Caki2 (cell line): ENCODE data around the gene C1QTNF9B. TPM values are rescaled to one million over a fixed set of nuclear protein-coding genes. Genes with fewer than 3 reads are reported as not detected.

ENCODE experiments used
- DNase-seq: peaks from one replicate; pipeline ENCODE4 v3.0.0-alpha.2; 2015; ENCODE audit warnings: low read depth
- in situ Hi-C: cut with HindIII; loops from 2 replicates; pipeline ENCODE4 v1.10.0; 2016; ENCODE audit warnings: low sequenced_read_pairs, low pct_unique_long_range_greater_than_20kb, mixed read lengths
- total RNA-seq: library from RNA; depleted of rRNA; stranded (reverse); fragments of >200 nt; shearing (Covaris generic); gene quantifications from 2 replicates; pipeline ENCODE4 v1.2.3, GENCODE V29; 2014; ENCODE audit warnings: low replicate concordance; rRNA removed

The C1QTNF9B gene
- total RNA-seq, 1 experiment from 2014 or later, result 2.3 TPM

DNA sequence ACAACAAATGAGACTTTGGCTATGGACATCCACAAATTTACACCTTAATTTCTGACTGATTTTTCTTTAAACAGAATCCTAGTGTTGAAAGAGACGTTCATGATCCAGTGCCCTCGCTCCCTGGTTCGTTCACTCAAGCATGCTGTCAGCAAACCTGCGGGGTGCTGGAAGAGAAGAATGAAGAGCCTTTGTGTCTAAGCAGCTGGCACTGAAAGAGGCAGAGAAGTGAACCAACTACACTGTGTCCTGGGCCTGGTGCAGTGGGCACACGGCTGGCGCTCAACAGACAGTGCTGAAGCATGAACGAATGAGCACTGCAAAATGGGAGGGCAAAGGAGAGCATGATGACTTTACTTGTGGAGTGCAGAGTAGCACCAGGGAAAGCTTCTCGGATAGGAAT is 54.9 kb downstream of the C1QTNF9B start:
- no peak for DNase-seq
- in situ Hi-C loops, result no loop called here

Other genes starting within 250 kb of the C1QTNF9B start
- gene MIPEP, start 8.1 kb downstream of the C1QTNF9B start, total RNA-seq, result 14.7 and 52.0 TPM in 2 replicates